Activated CD4-positive, alpha-beta memory T cell treated with anti-CD3 and anti-CD28 coated beads for 36 hours (primary cell): ENCODE results near the gene OTOS. TPM values are rescaled to one million over a fixed set of nuclear protein-coding genes. Genes with fewer than 3 reads are reported as not detected.

ENCODE experiments used
- CTCF ChIA-PET: fragments of 350-600 bp; sonication (Branson Sonifier 250); formaldehyde crosslinking; loops from one replicate; lab custom pipeline; 2021; ENCODE audit warnings: antibody characterized with exemption, inconsistent platforms; lab: Charles Lee
- POLR2A ChIA-PET: fragments of 350-600 bp; sonication (Branson Sonifier 250); formaldehyde crosslinking; loops from one replicate; lab custom pipeline; 2021; ENCODE audit warnings: antibody characterized with exemption; lab: Charles Lee
- DNase-seq: peaks from one replicate; pipeline ENCODE4 v3.0.0-alpha.2; 2020
- H3K27ac Mint-ChIP-seq: one replicate; pipeline ENCODE4 v1.8.0; 2021; ENCODE audit warnings: mixed read lengths
- H3K27me3 Mint-ChIP-seq: one replicate; pipeline ENCODE4 v1.8.0; 2021; ENCODE audit warnings: mixed read lengths
- H3K36me3 Mint-ChIP-seq: one replicate; pipeline ENCODE4 v1.8.0; 2021; ENCODE audit warnings: mixed read lengths
- H3K4me1 Mint-ChIP-seq: one replicate; pipeline ENCODE4 v1.8.0; 2021; ENCODE audit warnings: low read depth, mixed read lengths
- H3K4me3 Mint-ChIP-seq: one replicate; pipeline ENCODE4 v1.8.0; 2021; ENCODE audit warnings: mild to moderate bottlenecking, mixed read lengths
- H3K9me3 Mint-ChIP-seq: one replicate; pipeline ENCODE4 v1.8.0; 2021; ENCODE audit warnings: mixed read lengths
- intact Hi-C: fragments of 100-400 bp; cut with micrococcal nuclease; formaldehyde crosslinking; loops from one replicate; pipeline ENCODE4 v1.15.1; 2023
- total RNA-seq, 2 experiments: library from RNA; stranded (reverse); gene quantifications; one replicate each; pipeline ENCODE4 v1.2.3, GENCODE V29; 2021

The OTOS gene
- total RNA-seq, 2 experiments from 2014 or later: not detected

- H3K36me3 Mint-ChIP-seq: peaks cover 8% of the 10 kb centered on the region
- ChIA-PET CTCF (no interaction called here), POLR2A (interaction anchor here (0.5 kb wide), 1 partner anchor 1926 kb away, joined by 3 read pairs; no protein-coding TSS in a partner anchor)
- no peak overlapping the region for H3K4me3 Mint-ChIP-seq
- no peak for DNase-seq
- H3K27ac Mint-ChIP-seq: no peak overlapping the region
- H3K4me1 Mint-ChIP-seq: peaks cover 11% of the 10 kb centered on the region
- peaks cover 3% of the 10 kb centered on the region for H3K9me3 Mint-ChIP-seq
- intact Hi-C loops: no loop called here
- H3K27me3 Mint-ChIP-seq: peaks cover 2% of the 10 kb centered on the region
Measured at GRCh38 chr2:240121675-240122074, 18.8 kb downstream of the OTOS start.

GRCh38 chr2:240121190-240121589, 19.3 kb downstream of the OTOS start:
- Mint-ChIP-seq H3K27me3 (peaks cover 4% of the 10 kb centered on the region), H3K4me1 (peaks cover 11% of the 10 kb centered on the region), H3K36me3 (peaks cover 7% of the 10 kb centered on the region), H3K9me3 (peaks cover 3% of the 10 kb centered on the region), H3K27ac (no peak overlapping the region), H3K4me3 (no peak overlapping the region)
- DNase-seq: peak; percentile 47
- intact Hi-C loops: no loop called here
- ChIA-PET POLR2A (interaction anchor here (0.5 kb wide), 1 partner anchor 1925 kb away, joined by 3 read pairs; no protein-coding TSS in a partner anchor), CTCF (no interaction called here)

GRCh38 chr2:240114233-240114632, 26.2 kb downstream of the OTOS start:
- CTCF ChIA-PET: interaction anchor here (0.7 kb wide), 1 partner anchor 30 kb away, joined by 3 read pairs; no protein-coding TSS in a partner anchor
- DNase-seq: no peak
- peaks cover 3% of the 10 kb centered on the region for H3K9me3 Mint-ChIP-seq
- intact Hi-C loops: no loop called here
- no peak overlapping the region for H3K4me3 Mint-ChIP-seq
- POLR2A ChIA-PET: no interaction called here
- no peak overlapping the region for H3K27ac Mint-ChIP-seq
- H3K4me1 Mint-ChIP-seq: no peaks in the 10 kb centered on the region
- H3K36me3 Mint-ChIP-seq: no peaks in the 10 kb centered on the region
- peaks cover 32% of the 10 kb centered on the region for H3K27me3 Mint-ChIP-seq

GRCh38 chr2:240112914-240113690, 27.4 kb downstream of the OTOS start:
- no peak overlapping the region for H3K27ac Mint-ChIP-seq
- no peaks in the 10 kb centered on the region for H3K36me3 Mint-ChIP-seq
- DNase-seq: no peak
- no peaks in the 10 kb centered on the region for H3K9me3 Mint-ChIP-seq
- ChIA-PET POLR2A (no interaction called here), CTCF (no interaction called here)
- H3K4me1 Mint-ChIP-seq: no peaks in the 10 kb centered on the region
- H3K27me3 Mint-ChIP-seq: peaks cover 36% of the 10 kb centered on the region
- intact Hi-C loops: no loop called here
- H3K4me3 Mint-ChIP-seq: no peak overlapping the region

GRCh38 chr2:240111253-240111652, 29.2 kb downstream of the OTOS start:
- DNase-seq: no peak
- H3K27ac Mint-ChIP-seq: no peak overlapping the region
- H3K9me3 Mint-ChIP-seq: no peaks in the 10 kb centered on the region
- no peak overlapping the region for H3K4me3 Mint-ChIP-seq
- CTCF ChIA-PET: no interaction called here
- peaks cover 34% of the 10 kb centered on the region for H3K27me3 Mint-ChIP-seq
- no peaks in the 10 kb centered on the region for H3K36me3 Mint-ChIP-seq
- POLR2A ChIA-PET: no interaction called here
- no peaks in the 10 kb centered on the region for H3K4me1 Mint-ChIP-seq
- intact Hi-C loops: no loop called here

GRCh38 chr2:240109386-240109785, 31.1 kb downstream of the OTOS start:
- no peaks in the 10 kb centered on the region for H3K9me3 Mint-ChIP-seq
- no peak for DNase-seq
- no peaks in the 10 kb centered on the region for H3K4me1 Mint-ChIP-seq
- peaks cover 28% of the 10 kb centered on the region for H3K27me3 Mint-ChIP-seq
- H3K4me3 Mint-ChIP-seq: no peak overlapping the region
- no peaks in the 10 kb centered on the region for H3K36me3 Mint-ChIP-seq
- POLR2A ChIA-PET: no interaction called here
- CTCF ChIA-PET: no interaction called here
- no peak overlapping the region for H3K27ac Mint-ChIP-seq
- intact Hi-C loops: no loop called here

- no peaks in the 10 kb centered on the region for H3K9me3 Mint-ChIP-seq
- H3K27ac Mint-ChIP-seq: no peak overlapping the region
- no peaks in the 10 kb centered on the region for H3K4me1 Mint-ChIP-seq
- H3K4me3 Mint-ChIP-seq: no peak overlapping the region
- POLR2A ChIA-PET: no interaction called here
- H3K27me3 Mint-ChIP-seq: peaks cover 23% of the 10 kb centered on the region
- CTCF ChIA-PET: no interaction called here
- DNase-seq: no peak
- intact Hi-C loops: no loop called here
- no peaks in the 10 kb centered on the region for H3K36me3 Mint-ChIP-seq
Measured at GRCh38 chr2:240107477-240107796, 33.0 kb downstream of the OTOS start.

GRCh38 chr2:240106765-240107476, 33.5 kb downstream of the OTOS start:
- no peaks in the 10 kb centered on the region for H3K36me3 Mint-ChIP-seq
- H3K9me3 Mint-ChIP-seq: no peaks in the 10 kb centered on the region
- intact Hi-C loops: no loop called here
- peaks cover 19% of the 10 kb centered on the region for H3K27me3 Mint-ChIP-seq
- no peak overlapping the region for H3K4me3 Mint-ChIP-seq
- ChIA-PET CTCF (no interaction called here), POLR2A (no interaction called here)
- no peak overlapping the region for H3K27ac Mint-ChIP-seq
- no peak for DNase-seq
- no peaks in the 10 kb centered on the region for H3K4me1 Mint-ChIP-seq

- CTCF ChIA-PET: no interaction called here
- peaks cover 15% of the 10 kb centered on the region for H3K27me3 Mint-ChIP-seq
Measured at GRCh38 chr2:240105982-240106381, 34.5 kb downstream of the OTOS start.

GRCh38 chr2:240103136-240103535, 37.3 kb downstream of the OTOS start:
- ChIA-PET POLR2A (no interaction called here), CTCF (no interaction called here)
- no peak for DNase-seq
- Mint-ChIP-seq H3K4me1 (no peaks in the 10 kb centered on the region), H3K36me3 (peaks cover 2% of the 10 kb centered on the region), H3K27ac (no peak overlapping the region), H3K9me3 (no peaks in the 10 kb centered on the region), H3K27me3 (peaks cover 26% of the 10 kb centered on the region), H3K4me3 (no peak overlapping the region)
- intact Hi-C loops: no loop called here

More at GRCh38 chr2:240105982-240106381, 34.5 kb downstream of the OTOS start:
- no peak for DNase-seq
- intact Hi-C loops: no loop called here
- no peaks in the 10 kb centered on the region for H3K9me3 Mint-ChIP-seq
- H3K27ac Mint-ChIP-seq: no peak overlapping the region
- no peak overlapping the region for H3K4me3 Mint-ChIP-seq
- H3K4me1 Mint-ChIP-seq: no peaks in the 10 kb centered on the region
- no peaks in the 10 kb centered on the region for H3K36me3 Mint-ChIP-seq
- POLR2A ChIA-PET: no interaction called here

- CTCF ChIA-PET: no interaction called here
- intact Hi-C loops: no loop called here
- POLR2A ChIA-PET: no interaction called here
- Mint-ChIP-seq H3K9me3 (peaks cover 5% of the 10 kb centered on the region), H3K4me1 (no peaks in the 10 kb centered on the region), H3K27me3 (peaks cover 59% of the 10 kb centered on the region), H3K4me3 (no peak overlapping the region), H3K36me3 (peaks cover 7% of the 10 kb centered on the region), H3K27ac (no peak overlapping the region)
- DNase-seq: no peak
Measured at GRCh38 chr2:240098349-240098748, 42.1 kb downstream of the OTOS start.

GRCh38 chr2:240095556-240096523, 44.6 kb downstream of the OTOS start:
- Mint-ChIP-seq H3K4me3 (no peak overlapping the region), H3K4me1 (no peaks in the 10 kb centered on the region), H3K36me3 (peaks cover 7% of the 10 kb centered on the region), H3K27ac (no peak overlapping the region), H3K9me3 (peaks cover 5% of the 10 kb centered on the region), H3K27me3 (peaks cover 66% of the 10 kb centered on the region)
- intact Hi-C loops: no loop called here
- DNase-seq: no peak
- POLR2A ChIA-PET: no interaction called here
- CTCF ChIA-PET: interaction anchor here (0.9 kb wide), 1 partner anchor 35 kb away, joined by 3 read pairs; no protein-coding TSS in a partner anchor
